Endothelial cell of umbilical vein (primary cell): ENCODE data around the gene SMIM33. TPM values are rescaled to one million over a fixed set of nuclear protein-coding genes. Genes with fewer than 3 reads are reported as not detected.

Source experiments
- BruUV-seq: library from RNA; stranded (reverse); fragments of 400-500 nt; replicated peaks from 2 replicates; lab custom pipeline; 2021; lab: Mats Ljungman, UMichigan
- CTCF ChIA-PET: fragments of 300-600, 350-600 bp; sonication (Branson Sonifier 250); formaldehyde crosslinking; loops from one replicate; lab custom pipeline; 2021; ENCODE audit warnings: antibody characterized with exemption, inconsistent platforms; lab: Charles Lee
- POLR2A ChIA-PET: fragments of 300-600, 350-600 bp; sonication (Branson Sonifier 250); formaldehyde crosslinking; loops from one replicate; lab custom pipeline; 2021; ENCODE audit warnings: antibody characterized with exemption, inconsistent platforms; lab: Charles Lee
- DNase-seq: peaks from one replicate; pipeline ENCODE4 v3.0.0-alpha.2; 2011; ENCODE audit warnings: low read depth, low spot score
- FAIRE-seq: peaks from 2 replicates; lab custom pipeline; 2011; peaks lifted over from hg19 to GRCh38; lab: Jason Lieb, UNC
- H2AFZ ChIP-seq: 2 replicates; pipeline ENCODE4 v1.6.0; 2012; ENCODE audit warnings: low read depth, low read length, control low read depth, inconsistent platforms
- H3K27ac ChIP-seq: 2 replicates; pipeline ENCODE4 v1.5.1; 2011; ENCODE audit warnings: low read depth, mild to moderate bottlenecking, control low read depth, low read length, moderate library complexity; ENCODE audit not compliant: insufficient read depth
- H3K27me3 ChIP-seq, 2 experiments: 2 replicates each; pipeline versions ENCODE4 v1.6.0 to v1.6.1; 2011; ENCODE audit warnings: low read length in 2 of 2, mixed read lengths in 1 of 2; ENCODE audit not compliant: control insufficient read depth in 2 of 2, insufficient read depth in 2 of 2
- H3K36me3 ChIP-seq, 2 experiments: 2 replicates in 1 of 2; 3 replicates in 1 of 2; pipeline ENCODE4 v1.5.1; 2011; ENCODE audit warnings: low read length in 2 of 2, mild to moderate bottlenecking in 1 of 2, moderate library complexity in 1 of 2; ENCODE audit not compliant: control insufficient read depth in 2 of 2, insufficient read depth in 2 of 2; ENCODE audit errors: extremely low read depth in 1 of 2
- H3K4me1 ChIP-seq: 3 replicates; pipeline ENCODE4 v1.5.1; 2011; ENCODE audit warnings: mild to moderate bottlenecking, low read length; ENCODE audit not compliant: control insufficient read depth, insufficient read depth; ENCODE audit errors: extremely low read depth
- H3K4me2 ChIP-seq: 2 replicates; pipeline ENCODE4 v1.6.1; 2011; ENCODE audit warnings: low read length, control low read depth, mixed read lengths; ENCODE audit not compliant: insufficient read depth
- H3K4me3 ChIP-seq, 3 experiments: fragments of 200-600 bp in 1 of 3; sonication (generic), shearing (Covaris generic) in 1 of 3; replicated peaks in 1 of 3; 2 replicates each; pipeline ENCODE4 v1.5.1; 2011 to 2016; ENCODE audit warnings: control low read depth in 3 of 3, low read length in 3 of 3, mild to moderate bottlenecking in 2 of 3, inconsistent platforms in 1 of 3, low read depth in 1 of 3, moderate library complexity in 1 of 3; ENCODE audit not compliant: insufficient read depth in 1 of 3
- H3K79me2 ChIP-seq: 2 replicates; pipeline ENCODE4 v1.6.0; 2012; ENCODE audit warnings: low read length, inconsistent platforms; ENCODE audit not compliant: control insufficient read depth, insufficient read depth
- H3K9ac ChIP-seq: replicated peaks from 2 replicates; pipeline ENCODE3; 2011; ENCODE audit warnings: low read length, control low read depth; ENCODE audit not compliant: insufficient read depth; ENCODE audit errors: extremely low read depth
- H3K9me1 ChIP-seq: replicated peaks from 3 replicates; pipeline ENCODE4 v1.6.0; 2011; ENCODE audit warnings: mild to moderate bottlenecking, low read length; ENCODE audit not compliant: control insufficient read depth, insufficient read depth; ENCODE audit errors: extremely low read depth
- H3K9me3 ChIP-seq: replicated peaks from 2 replicates; pipeline ENCODE4 v1.5.1; 2012; ENCODE audit warnings: low read length, inconsistent platforms; ENCODE audit not compliant: control insufficient read depth, insufficient read depth
- H4K20me1 ChIP-seq: replicated peaks from 2 replicates; pipeline ENCODE3; 2011; ENCODE audit warnings: mild to moderate bottlenecking, low read length; ENCODE audit not compliant: control insufficient read depth, insufficient read depth; ENCODE audit errors: extremely low read depth
- EZH2 ChIP-seq: IDR thresholded peaks from 2 replicates; pipeline ENCODE4 v1.6.1; 2012; ENCODE audit warnings: borderline replicate concordance, low read depth, mild to moderate bottlenecking, moderate library complexity, low read length, inconsistent platforms; ENCODE audit not compliant: severe bottlenecking
- FOS ChIP-seq: IDR thresholded peaks from 2 replicates; pipeline ENCODE4 v1.6.1; 2011; ENCODE audit warnings: mild to moderate bottlenecking, low read length, moderate library complexity, borderline replicate concordance; ENCODE audit not compliant: insufficient read depth
- GATA2 ChIP-seq: IDR thresholded peaks from 2 replicates; pipeline ENCODE4 v1.7.0; 2011; ENCODE audit warnings: low read depth, mild to moderate bottlenecking, moderate library complexity, mixed read lengths, low read length; ENCODE audit not compliant: insufficient read length, insufficient read depth
- JUN ChIP-seq: IDR thresholded peaks from 2 replicates; pipeline ENCODE4 v1.6.1; 2011; ENCODE audit warnings: borderline replicate concordance, low read depth; ENCODE audit not compliant: insufficient read length, insufficient read depth
- MYC ChIP-seq: IDR thresholded peaks from one replicate; pipeline ENCODE4 v1.6.1; 2011; ENCODE audit warnings: mild to moderate bottlenecking, low read depth, low read length
- POLR2A ChIP-seq: IDR thresholded peaks from 2 replicates; pipeline ENCODE4 v1.6.1; 2012; ENCODE audit warnings: low read depth, mild to moderate bottlenecking, control low read depth, low read length
- POLR2AphosphoS5 ChIP-seq: IDR thresholded peaks from 2 replicates; pipeline ENCODE4 v1.6.1; 2012; ENCODE audit warnings: low read depth, mild to moderate bottlenecking, control low read depth, low read length, moderate library complexity; ENCODE audit not compliant: insufficient read depth
- dilution Hi-C: fragments of 300-500 bp; cut with MboI; formaldehyde crosslinking; loops from one replicate; pipeline ENCODE4 v1.15.0; 2019; ENCODE audit warnings: low sequenced_read_pairs; ENCODE audit not compliant: extremely low pct_ligation_motif_present
- intact Hi-C: fragments of 100-400 bp; cut with micrococcal nuclease; formaldehyde crosslinking; loops from one replicate; pipeline ENCODE4 v1.10.0; 2022
- polyA plus RNA-seq, 4 experiments: library from polyadenylated mRNA; depleted of rRNA in 3 of 4; stranded (reverse) in 3 of 4; unstranded in 1 of 4; fragments of >200 nt; gene quantifications; 2 replicates each; pipeline versions ENCODE4 v1.2.1 to v1.2.3, GENCODE V29; 2011 to 2012; ENCODE audit warnings: missing spikeins in 1 of 4
- total RNA-seq: library from RNA; stranded (reverse); gene quantifications from 2 replicates; pipeline ENCODE4 v1.2.3, GENCODE V29; 2021
- TF ChIP-seq, protein P1 (sequence below): IDR thresholded peaks from 2 replicates; pipeline ENCODE4 v1.6.1; 2011; ENCODE audit not compliant: insufficient read depth, insufficient read length
- TF ChIP-seq, protein P2 (sequence below), 2 donors: IDR thresholded peaks; 1 replicate in 1 of 2; 2 replicates in 1 of 2; pipeline ENCODE4 v1.5.1; 2011; ENCODE audit warnings: low read length in 2 of 2, mild to moderate bottlenecking in 2 of 2, moderate library complexity in 2 of 2, control low read depth in 1 of 2, inconsistent platforms in 1 of 2, low read depth in 1 of 2; ENCODE audit not compliant: insufficient read depth in 1 of 2; ENCODE audit errors: extremely low read depth in 1 of 2

Gene SMIM33
- total and polyA plus RNA-seq, 2 donors (not counting 3 experiments of a cell fraction or from before 2014, with no cell fraction given), result not detected

DNA sequence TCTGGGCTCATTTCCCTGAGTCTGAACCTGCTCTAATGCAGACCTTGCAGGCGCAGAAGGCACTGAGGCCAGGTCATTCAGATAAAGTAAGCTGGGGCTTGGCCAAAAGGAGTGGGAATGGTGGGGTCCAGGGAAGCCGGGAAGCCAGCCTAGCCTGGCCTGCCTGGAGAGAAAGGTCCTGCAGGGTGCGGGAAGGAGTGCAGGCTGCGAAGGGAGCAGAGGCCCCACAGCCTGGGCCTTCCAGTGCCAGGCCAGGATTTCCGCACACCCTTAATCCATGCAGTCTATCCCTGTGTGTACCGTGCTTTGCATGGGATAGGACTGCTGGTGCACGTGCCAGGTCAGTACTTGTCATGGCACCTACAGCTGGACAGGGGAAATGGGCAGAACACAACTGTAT is 15.4 kb downstream of the SMIM33 start:
- Histone ChIP-seq H3K9me3 (no peaks in the 10 kb centered on the region), H3K27ac (no peak overlapping the region), H2AFZ (no peak overlapping the region), H3K4me1 (peaks cover 19% of the 10 kb centered on the region), H3K79me2 (peaks cover 7% of the 10 kb centered on the region), H3K9me1 (no peaks in the 10 kb centered on the region), H3K4me3 (no peak overlapping the region), H3K4me2 (no peak overlapping the region), H3K36me3 (no peaks in the 10 kb centered on the region), H3K9ac (no peak overlapping the region), H4K20me1 (no peaks in the 10 kb centered on the region), H3K27me3 (no peaks in the 10 kb centered on the region)
- FAIRE-seq (no peak), DNase-seq (no peak)
- POLR2A ChIA-PET, result no interaction called here
- TF ChIP-seq EZH2 (no peak), GATA2 (no peak), FOS (no peak), MYC (no peak), POLR2AphosphoS5 (no peak), JUN (no peak), POLR2A (no peak)
- TF ChIP-seq, protein P1, sequence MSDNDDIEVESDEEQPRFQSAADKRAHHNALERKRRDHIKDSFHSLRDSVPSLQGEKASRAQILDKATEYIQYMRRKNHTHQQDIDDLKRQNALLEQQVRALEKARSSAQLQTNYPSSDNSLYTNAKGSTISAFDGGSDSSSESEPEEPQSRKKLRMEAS, result no peak
- TF ChIP-seq, protein P2, sequence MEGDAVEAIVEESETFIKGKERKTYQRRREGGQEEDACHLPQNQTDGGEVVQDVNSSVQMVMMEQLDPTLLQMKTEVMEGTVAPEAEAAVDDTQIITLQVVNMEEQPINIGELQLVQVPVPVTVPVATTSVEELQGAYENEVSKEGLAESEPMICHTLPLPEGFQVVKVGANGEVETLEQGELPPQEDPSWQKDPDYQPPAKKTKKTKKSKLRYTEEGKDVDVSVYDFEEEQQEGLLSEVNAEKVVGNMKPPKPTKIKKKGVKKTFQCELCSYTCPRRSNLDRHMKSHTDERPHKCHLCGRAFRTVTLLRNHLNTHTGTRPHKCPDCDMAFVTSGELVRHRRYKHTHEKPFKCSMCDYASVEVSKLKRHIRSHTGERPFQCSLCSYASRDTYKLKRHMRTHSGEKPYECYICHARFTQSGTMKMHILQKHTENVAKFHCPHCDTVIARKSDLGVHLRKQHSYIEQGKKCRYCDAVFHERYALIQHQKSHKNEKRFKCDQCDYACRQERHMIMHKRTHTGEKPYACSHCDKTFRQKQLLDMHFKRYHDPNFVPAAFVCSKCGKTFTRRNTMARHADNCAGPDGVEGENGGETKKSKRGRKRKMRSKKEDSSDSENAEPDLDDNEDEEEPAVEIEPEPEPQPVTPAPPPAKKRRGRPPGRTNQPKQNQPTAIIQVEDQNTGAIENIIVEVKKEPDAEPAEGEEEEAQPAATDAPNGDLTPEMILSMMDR (IDR thresholded peaks at IDR 0.05; ENCODE audit: extremely low read depth in 1 of 2, insufficient read depth in 1 of 2, low read depth in 1 of 2, low read length in 2 of 2), result no peak
- intact Hi-C loops, result no loop called here
- CTCF ChIA-PET, result no interaction called here
- dilution Hi-C loops, result no loop called here
- BruUV-seq, result no TSS peak
